Globus pallidus (tissue), 1 donor: ENCODE measurements around the gene TGFB1.
"Not testable (repeated sequence)": the region's sequence is repeated elsewhere in the genome, so short reads cannot be mapped to it uniquely, and the experiment has no call there.

Experiments
- DNase-seq: peaks from one replicate; pipeline ENCODE4 v3.0.0-alpha.2; 2015; ENCODE audit warnings: low spot score

Gene TGFB1

GRCh38 chr19:41353466-41354342, at the start of gene TGFB1:
TGFB1 (minus strand) TSS chr19:41353922; CDS start chr19:41353044, 878 bp downstream.
- peak; percentile 62 for DNase-seq

DNA sequence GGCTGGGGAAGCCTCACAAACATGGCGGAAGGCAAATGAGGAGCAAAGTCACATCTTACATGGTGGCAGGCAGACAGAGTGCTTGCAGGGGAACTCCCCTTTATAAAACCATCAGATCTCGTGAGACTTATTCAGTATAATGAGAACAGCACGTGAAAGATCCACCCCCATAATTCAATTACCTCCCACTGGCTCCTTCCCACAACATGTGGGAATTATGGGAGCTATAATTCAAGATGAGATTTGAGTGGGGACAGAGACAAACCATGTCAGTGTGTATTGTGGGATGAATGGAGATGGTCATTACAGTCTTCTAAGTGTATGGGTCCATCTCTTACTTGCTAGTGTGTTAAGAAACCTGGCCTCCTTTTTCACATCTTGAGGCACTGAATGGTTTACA, 48.3 kb upstream of the TGFB1 start:
- DNase-seq: no peak

DNA sequence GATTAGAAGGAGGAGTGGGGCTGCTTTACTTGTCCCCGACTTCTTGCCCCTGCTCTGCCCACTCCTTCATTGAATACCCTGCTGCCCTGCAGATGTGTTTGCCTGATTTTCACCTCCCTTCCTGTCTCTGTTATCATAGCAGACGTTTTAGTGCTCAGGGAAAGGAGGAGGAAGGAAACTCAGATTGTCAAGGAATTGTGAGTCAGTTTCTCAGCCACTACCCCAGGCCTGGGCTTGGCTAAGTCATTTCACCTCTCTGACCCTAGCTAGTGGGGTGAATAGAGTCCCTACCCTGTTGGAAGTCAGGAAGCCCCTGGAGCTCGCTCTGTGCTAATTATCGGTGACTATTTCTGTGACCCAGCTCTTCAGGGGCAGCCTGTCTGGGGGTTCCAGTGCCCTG, 47.8 kb upstream of the TGFB1 start:
- no peak for DNase-seq

DNA sequence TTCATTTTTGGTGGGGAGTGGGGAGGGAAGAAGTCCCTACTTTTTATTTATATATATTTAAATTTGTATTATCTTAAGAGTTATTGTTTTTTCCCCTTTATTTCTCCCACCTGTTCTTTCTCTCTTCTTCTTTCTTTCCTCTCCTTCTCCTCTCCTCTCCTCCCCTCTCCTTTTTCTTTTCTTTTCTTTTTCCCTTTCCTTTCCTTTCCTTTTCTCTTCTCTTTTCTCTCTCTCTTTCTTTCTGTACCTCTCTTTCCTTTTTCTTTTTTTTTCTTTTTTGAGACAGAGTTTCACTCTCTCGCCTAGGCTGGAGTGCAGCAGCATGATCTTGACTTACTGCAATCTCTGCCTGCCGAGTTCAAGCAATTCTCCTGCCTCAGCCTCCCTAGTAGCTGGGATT, 45.8 kb upstream of the TGFB1 start:
- no peak for DNase-seq

- no peak for DNase-seq
These were observed 45.4 kb upstream of the TGFB1 start for GRCh38 chr19:41399091-41399490.

- DNase-seq: no peak
These were observed 44.9 kb upstream of the TGFB1 start for GRCh38 chr19:41398598-41398997.

- DNase-seq: no peak
These were observed 44.3 kb upstream of the TGFB1 start for GRCh38 chr19:41398050-41398418.

- peak; percentile 99 for DNase-seq
These were observed 43.6 kb upstream of the TGFB1 start, which contains the start of the genes BCKDHA and EXOSC5 for GRCh38 chr19:41397086-41398049. BCKDHA (plus strand) TSS chr19:41397818; CDS start chr19:41397828, 10 bp downstream. EXOSC5 (minus strand) TSS chr19:41397359; CDS start chr19:41397328, 31 bp downstream.

GRCh38 chr19:41395355-41395754, 41.6 kb upstream of the TGFB1 start:
- DNase-seq: no peak

- no peak for DNase-seq
These were observed 39.1 kb upstream of the TGFB1 start for GRCh38 chr19:41392775-41393174.

DNA sequence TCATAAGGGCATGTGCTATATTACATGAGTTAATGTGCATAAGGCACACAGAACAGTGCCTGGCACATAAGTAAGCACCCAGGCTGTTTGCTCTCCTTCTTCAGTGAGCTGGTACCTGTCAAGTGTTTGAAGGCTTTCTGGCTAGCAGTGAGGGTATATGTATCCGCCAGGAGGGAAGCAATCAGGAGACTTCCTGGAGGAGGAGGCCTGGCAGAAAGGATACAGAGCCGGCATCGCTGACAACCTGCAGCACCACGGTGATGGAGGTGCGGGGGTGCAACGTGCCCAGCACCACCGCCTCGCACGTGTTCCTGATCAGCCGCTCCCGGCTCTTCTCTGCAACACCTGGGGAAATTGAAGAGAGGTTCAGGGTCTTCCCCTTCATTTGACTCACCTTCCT, 37.9 kb upstream of the TGFB1 start:
- DNase-seq: no peak

- no peak for DNase-seq
These were observed 32.7 kb upstream of the TGFB1 start for GRCh38 chr19:41386442-41386841.

DNA sequence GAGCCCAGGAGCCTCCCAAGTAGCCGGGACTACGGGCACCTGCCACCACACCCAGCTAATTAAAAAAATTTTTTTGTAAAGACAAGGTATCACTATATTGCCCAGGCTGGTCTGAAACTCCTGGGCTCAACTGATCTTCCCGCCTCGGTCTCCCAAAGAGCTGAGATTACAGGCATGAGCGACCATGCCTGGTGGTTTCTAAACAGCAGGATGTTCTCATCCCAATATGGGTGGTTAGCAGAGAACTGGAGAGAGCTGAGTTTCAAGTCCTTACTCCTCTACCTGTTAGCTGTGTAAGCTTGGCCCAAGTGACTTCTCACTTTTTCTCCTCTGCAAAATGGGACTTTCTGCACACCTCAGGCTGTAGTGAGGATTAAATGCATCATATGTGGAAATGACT, 30.6 kb upstream of the TGFB1 start:
- no peak for DNase-seq

DNA sequence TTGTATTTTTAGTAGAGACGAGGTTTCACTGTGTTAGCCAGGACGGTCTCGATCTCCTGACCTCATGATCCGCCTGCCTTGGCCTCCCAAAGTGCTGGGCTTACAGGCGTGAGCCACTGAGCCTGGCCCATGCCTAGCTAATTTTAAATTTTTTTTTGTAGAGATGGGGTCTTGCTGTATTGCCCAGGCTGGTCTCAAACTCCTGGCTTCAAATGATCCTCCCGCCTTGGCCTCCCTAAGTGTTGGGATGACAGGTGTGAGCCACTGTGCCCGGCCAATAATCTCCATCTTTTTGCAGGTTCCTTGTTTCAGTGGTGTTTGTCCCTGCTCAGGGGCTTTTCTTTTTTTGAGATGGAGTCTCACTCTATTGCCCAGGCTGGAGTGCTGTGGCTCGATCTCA, 27.8 kb upstream of the TGFB1 start:
- not testable (repeated sequence) for DNase-seq

GRCh38 chr19:41377977-41378709, 24.4 kb upstream of the TGFB1 start:
- DNase-seq: no peak

DNA sequence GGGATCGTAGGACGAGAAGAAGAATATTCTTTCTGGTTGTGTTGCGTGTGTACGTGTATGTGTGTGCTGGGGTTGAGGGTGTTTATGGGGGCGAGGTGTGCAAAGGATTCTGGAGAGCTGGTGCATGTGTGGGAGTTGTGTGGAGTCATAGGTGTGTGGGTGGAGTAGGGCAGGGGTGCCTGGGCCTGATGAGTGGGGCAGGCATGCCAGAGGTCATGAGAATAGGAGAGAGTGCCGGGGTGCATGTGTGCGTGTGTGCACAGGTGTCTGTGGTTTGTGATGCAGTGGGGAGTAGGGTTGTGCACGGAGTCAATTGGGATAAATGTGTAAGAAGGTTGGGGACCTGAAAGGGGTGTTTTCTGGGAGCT, 23.3 kb upstream of the TGFB1 start:
- DNase-seq: no peak

- no peak for DNase-seq
These were observed 22.7 kb upstream of the TGFB1 start, which contains the start of gene TMEM91 for GRCh38 chr19:41376241-41376997. TMEM91 (plus strand) TSS chr19:41376533; CDS start chr19:41378310, 1,777 bp downstream.

DNA sequence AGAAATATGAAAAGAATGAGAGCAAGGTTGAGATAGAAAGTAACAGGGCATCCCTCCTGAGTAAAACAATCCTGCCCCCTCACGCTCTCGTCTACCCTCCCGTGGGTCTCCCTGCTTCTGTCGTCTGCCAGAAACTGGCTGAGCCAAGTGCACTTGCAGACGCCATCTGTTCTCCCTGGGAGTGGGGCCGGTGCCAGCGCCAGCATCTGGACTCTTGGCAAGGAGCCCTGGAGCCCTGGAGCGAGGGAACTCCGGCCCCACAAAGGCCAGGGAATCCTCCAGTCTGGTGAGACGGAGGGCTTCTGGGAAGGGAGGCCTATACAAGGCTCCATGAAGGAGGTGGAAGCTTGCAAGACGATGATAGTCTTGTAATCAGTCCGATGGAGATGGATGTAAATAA, 20.3 kb upstream of the TGFB1 start:
- peak; percentile 73 for DNase-seq

DNA sequence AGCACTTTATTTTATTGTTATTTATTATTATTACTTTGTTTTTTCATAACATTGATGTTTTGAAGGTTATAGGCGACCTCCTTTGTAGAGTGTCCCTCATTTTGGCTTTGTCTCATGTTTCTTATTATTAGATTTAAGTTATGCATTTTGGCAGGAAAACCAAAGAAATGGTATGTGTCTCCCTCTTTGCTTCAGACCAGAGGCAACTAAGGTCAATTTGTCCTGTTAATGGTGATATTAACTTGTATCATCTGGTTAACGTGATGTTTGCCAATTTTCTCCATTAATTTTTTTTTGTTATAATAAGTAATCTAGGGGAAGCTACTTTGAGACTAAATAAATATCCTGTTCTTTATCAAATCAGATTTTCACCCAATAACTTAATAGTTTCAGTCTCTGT, 18.8 kb upstream of the TGFB1 start:
- DNase-seq: no peak

DNA sequence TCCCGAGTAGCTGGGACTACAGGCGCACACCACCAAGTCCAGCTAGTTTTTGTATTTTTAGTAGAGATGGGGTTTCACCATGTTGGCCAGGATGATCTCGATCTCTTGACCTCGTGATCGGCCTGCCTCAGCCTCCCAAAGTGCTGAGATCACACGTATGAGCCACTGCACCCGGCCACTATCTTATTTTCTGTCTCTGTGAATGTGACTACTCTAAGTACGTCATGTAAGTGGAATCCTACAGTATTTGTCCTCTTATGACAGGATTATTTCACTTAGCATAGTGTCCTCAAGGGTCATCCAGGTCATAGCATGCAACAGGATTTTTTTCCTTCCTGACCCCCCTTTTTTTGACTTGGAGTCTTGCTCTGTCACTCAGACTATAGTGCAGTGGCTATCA, 17.8 kb upstream of the TGFB1 start:
- no peak for DNase-seq

DNA sequence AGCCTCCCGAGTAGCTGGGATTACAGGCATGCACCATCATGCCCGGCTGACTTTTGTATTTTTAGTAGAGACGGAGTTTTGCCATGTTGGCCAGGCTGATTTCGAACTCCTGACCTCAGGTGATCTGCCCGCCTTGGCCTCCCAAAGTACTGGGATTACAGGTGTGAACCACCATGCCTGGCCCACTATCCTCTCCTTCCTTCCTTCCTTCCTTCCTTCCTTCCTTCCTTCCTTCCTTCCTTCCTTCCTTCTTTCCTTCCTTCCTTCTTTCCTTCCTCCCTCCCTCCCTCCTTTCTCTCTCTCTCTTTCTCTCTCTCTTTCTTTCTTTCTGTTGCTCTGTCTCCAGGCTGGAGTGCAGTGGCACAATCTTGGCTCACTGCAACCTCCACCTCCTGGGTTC, 17.4 kb upstream of the TGFB1 start:
- not testable (repeated sequence) for DNase-seq
